SU-DHL-6 (cell line): Measurements from ENCODE around the gene ARL2.

Experiments
- H2AFZ ChIP-seq: fragments of 200-600 bp; sonication (generic); 2 replicates; pipeline ENCODE4 v1.6.1; 2014; ENCODE audit warnings: low read depth, mild to moderate bottlenecking, moderate library complexity, mixed read lengths, antibody characterized with exemption, low read length; ENCODE audit not compliant: severe bottlenecking
- H3F3A ChIP-seq: fragments of 200-600 bp; shearing (Covaris generic); 2 replicates; pipeline ENCODE4 v1.6.0; 2016; ENCODE audit warnings: antibody characterized with exemption, mild to moderate bottlenecking; ENCODE audit not compliant: insufficient read depth
- H3K27ac ChIP-seq: fragments of 200-600 bp; sonication (generic); 2 replicates; pipeline ENCODE4 v1.5.1; 2016; ENCODE audit warnings: low read depth, mild to moderate bottlenecking, low read length, moderate library complexity, mixed read lengths
- H3K27me3 ChIP-seq: fragments of 200-600 bp; sonication (generic), shearing (Covaris generic); 2 replicates; pipeline ENCODE4 v1.6.0; 2014; ENCODE audit warnings: mild to moderate bottlenecking, low read length
- H3K36me3 ChIP-seq: fragments of 200-600 bp; sonication (generic); 2 replicates; pipeline ENCODE4 v1.6.1; 2014; ENCODE audit warnings: mild to moderate bottlenecking, low read length, mixed read lengths
- H3K4me2 ChIP-seq: fragments of 300-600, 200-600 bp; shearing (Covaris generic), sonication (generic); 2 replicates; pipeline ENCODE4 v1.6.0; 2014; ENCODE audit warnings: low read length, low read depth, mild to moderate bottlenecking; ENCODE audit not compliant: poor library complexity, severe bottlenecking
- H3K4me3 ChIP-seq: fragments of 200-600 bp; sonication (generic); 2 replicates; pipeline ENCODE4 v1.5.1; 2014; ENCODE audit warnings: antibody characterized with exemption, low read length, mild to moderate bottlenecking, mixed read lengths; ENCODE audit not compliant: insufficient read depth, poor library complexity, severe bottlenecking
- H3K79me2 ChIP-seq: fragments of 200-600 bp; sonication (generic); 2 replicates; pipeline ENCODE4 v1.6.1; 2014; ENCODE audit warnings: mild to moderate bottlenecking, low read length, moderate library complexity; ENCODE audit not compliant: insufficient read depth
- H3K9ac ChIP-seq: fragments of 200-600 bp; sonication (generic); 2 replicates; pipeline ENCODE4 v1.7.0; 2014; ENCODE audit warnings: mild to moderate bottlenecking, low read length
- H3K9me2 ChIP-seq: fragments of 200-600 bp; sonication (generic); replicated peaks from 2 replicates; pipeline ENCODE4 v1.6.1; 2014; ENCODE audit warnings: low read length; ENCODE audit not compliant: insufficient read depth
- H3K9me3 ChIP-seq: fragments of 200-600 bp; sonication (generic); 2 replicates; pipeline ENCODE4 v1.6.1; 2014; ENCODE audit warnings: low read length, mixed read lengths; ENCODE audit not compliant: insufficient read depth
- H4K20me1 ChIP-seq: fragments of 200-600 bp; sonication (generic); 2 replicates; pipeline ENCODE4 v1.6.1; 2014; ENCODE audit warnings: low read depth, mild to moderate bottlenecking, antibody characterized with exemption, low read length, moderate library complexity, mixed read lengths
- CTCF ChIP-seq: fragments of 200-600 bp; sonication (generic); IDR thresholded peaks from one replicate; pipeline ENCODE4 v1.5.1; 2017; ENCODE audit warnings: antibody characterized with exemption, mild to moderate bottlenecking, low read length, moderate library complexity; ENCODE audit not compliant: insufficient read depth, poor library complexity, severe bottlenecking
- EZH2phosphoT487 ChIP-seq: fragments of 200-600 bp; sonication (generic), shearing (Covaris generic); conservative IDR thresholded peaks from 2 replicates; pipeline ENCODE4 v1.6.1; 2018; ENCODE audit warnings: mild to moderate bottlenecking, antibody characterized with exemption, low read length, moderate library complexity, mixed read lengths

The ARL2 gene

GRCh38 chr11:65067446-65067845 lies 53.5 kb downstream of the ARL2 start:
- Histone ChIP-seq H3K9me2 (no peaks in the 10 kb centered on the region), H3K4me2 (no peak overlapping the region), H4K20me1 (no peaks in the 10 kb centered on the region), H3K9me3 (no peaks in the 10 kb centered on the region), H3K36me3 (no peaks in the 10 kb centered on the region), H3K4me3 (no peak overlapping the region), H2AFZ (no peak overlapping the region), H3K79me2 (no peaks in the 10 kb centered on the region), H3K27ac (no peak overlapping the region), H3K27me3 (no peaks in the 10 kb centered on the region), H3F3A (peaks cover 4% of the 10 kb centered on the region; the same call in 1 of the 2 replicates), H3K9ac (no peak overlapping the region)
- TF ChIP-seq CTCF, result no peak
- no peak for TF ChIP-seq EZH2phosphoT487

GRCh38 chr11:65069217-65069616 lies 55.3 kb downstream of the ARL2 start:
- no peaks in the 10 kb centered on the region for H3K79me2 ChIP-seq
- no peaks in the 10 kb centered on the region for H3K9me2 ChIP-seq

More at GRCh38 chr11:65069217-65069616, 55.3 kb downstream of the ARL2 start:
- Histone ChIP-seq H3K9ac (no peak overlapping the region), H3K27me3 (no peaks in the 10 kb centered on the region), H3K4me3 (no peak overlapping the region), H2AFZ (no peak overlapping the region), H3F3A (peaks cover 4% of the 10 kb centered on the region; the same call in 1 of the 2 replicates), H4K20me1 (no peaks in the 10 kb centered on the region), H3K9me3 (no peaks in the 10 kb centered on the region), H3K4me2 (no peak overlapping the region), H3K36me3 (no peaks in the 10 kb centered on the region), H3K27ac (no peak overlapping the region)
- no peak for TF ChIP-seq CTCF
- no peak for TF ChIP-seq EZH2phosphoT487
